Muscle of back (tissue), 11 donors: ENCODE measurements around the gene GRID2. TPM values are rescaled to one million over a fixed set of nuclear protein-coding genes. Genes with fewer than 3 reads are reported as not detected.
A peak's percentile ranks its signal among the peaks of the same experiment; 100 is the strongest.
"Not testable (repeated sequence)": the region's sequence is repeated elsewhere in the genome, so short reads cannot be mapped to it uniquely, and the experiment has no call there.

Experiments used
- DNase-seq, 3 donors: peaks; one replicate each; pipeline versions ENCODE4 v3.0.0 to v3.0.0-alpha.2; 2013
- polyA plus RNA-seq, 10 donors: library from polyadenylated mRNA; unstranded; fragments of 120-200 nt; gene quantifications; one replicate each; pipeline ENCODE4 v1.2.1, GENCODE V29; 2013; ENCODE audit not compliant: insufficient read length in 10 of 10

Gene GRID2
- polyA plus RNA-seq, 10 donors: 0.25 to 1.9 (median 0.38) TPM

GRCh38 chr4:93312299-93312698 lies 1008.5 kb downstream of the GRID2 start:
- no peak for DNase-seq

DNA sequence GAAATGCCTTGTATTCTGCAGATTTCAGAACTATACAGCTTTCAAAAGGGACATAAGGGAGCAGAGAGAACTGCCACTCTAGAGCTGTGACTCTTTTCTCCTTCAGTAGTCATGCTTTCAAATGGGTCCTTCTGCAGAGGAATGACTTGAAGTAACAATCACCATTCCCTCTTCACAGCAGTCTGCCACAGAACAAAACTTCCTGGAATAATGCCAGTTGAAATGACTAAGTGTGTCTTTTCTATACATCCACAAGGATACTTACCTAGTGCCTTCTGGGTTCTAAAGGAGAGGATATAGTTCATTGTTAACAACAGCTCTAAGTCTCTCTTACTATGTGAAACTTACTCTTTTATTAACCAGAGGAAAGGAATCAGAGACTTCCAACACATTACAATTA lies 1009.4 kb downstream of the GRID2 start:
- no peak for DNase-seq

DNA sequence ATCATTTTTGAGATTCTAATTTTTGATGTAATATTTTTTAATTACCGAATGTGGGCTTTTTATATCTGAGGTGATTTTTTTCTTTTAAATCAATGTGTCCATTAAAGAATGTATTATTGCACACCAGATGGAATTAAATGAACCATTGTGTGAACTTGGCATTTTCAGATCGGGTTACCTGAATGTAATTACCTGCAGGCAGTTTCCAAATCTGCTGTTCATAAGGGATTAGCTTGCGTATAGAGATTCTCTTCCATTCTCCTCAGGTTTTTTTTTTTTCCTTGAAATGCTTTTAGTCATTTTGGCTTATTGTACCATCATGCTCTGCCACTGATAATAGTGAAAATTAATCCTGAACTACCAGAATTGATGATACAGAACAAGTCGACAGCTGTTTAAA lies 1013.3 kb downstream of the GRID2 start:
- DNase-seq: no peak

DNA sequence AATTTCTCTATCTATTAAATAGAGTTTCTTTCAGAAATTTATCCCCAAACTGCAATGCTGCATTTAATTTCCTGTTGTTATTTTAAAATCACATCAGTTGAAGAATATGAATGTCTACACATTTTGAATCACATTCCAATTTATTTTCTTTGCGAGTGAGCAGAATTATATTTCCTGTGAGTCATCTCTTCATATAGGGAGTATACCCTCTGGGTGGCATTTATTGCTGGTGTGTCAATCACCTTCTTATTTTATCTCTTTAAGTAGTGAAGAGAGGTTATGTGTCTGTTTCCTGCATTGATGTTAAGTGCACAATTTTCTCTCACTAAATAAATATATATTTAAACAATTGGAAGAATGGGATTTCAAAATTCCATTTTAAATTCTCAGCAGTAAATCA lies 1013.8 kb downstream of the GRID2 start:
- DNase-seq: no peak

DNA sequence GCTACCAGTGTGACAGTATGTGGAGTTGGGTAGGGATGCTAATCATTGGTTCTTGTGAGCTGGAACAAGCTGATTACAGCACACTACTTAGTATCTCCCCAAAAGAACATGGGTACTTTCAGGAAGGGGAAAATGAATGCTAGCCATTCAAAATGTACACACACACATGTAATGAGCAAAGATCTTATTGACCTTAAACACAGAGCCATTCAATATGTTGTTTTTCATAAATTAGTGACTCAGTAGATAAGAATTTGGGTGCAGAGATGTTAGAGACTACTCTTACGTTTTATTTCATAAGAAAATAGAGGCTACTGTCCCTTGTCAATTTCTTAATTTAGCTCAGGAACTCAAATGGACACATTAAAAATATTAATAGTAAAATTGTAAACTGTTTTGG lies 1015.3 kb downstream of the GRID2 start:
- DNase-seq: no peak

GRCh38 chr4:93320356-93320755 lies 1016.6 kb downstream of the GRID2 start:
- peak; percentile 19 to 48 (median 35) for DNase-seq

- no peak for DNase-seq
These were observed 1023.6 kb downstream of the GRID2 start for GRCh38 chr4:93327346-93327745.

DNA sequence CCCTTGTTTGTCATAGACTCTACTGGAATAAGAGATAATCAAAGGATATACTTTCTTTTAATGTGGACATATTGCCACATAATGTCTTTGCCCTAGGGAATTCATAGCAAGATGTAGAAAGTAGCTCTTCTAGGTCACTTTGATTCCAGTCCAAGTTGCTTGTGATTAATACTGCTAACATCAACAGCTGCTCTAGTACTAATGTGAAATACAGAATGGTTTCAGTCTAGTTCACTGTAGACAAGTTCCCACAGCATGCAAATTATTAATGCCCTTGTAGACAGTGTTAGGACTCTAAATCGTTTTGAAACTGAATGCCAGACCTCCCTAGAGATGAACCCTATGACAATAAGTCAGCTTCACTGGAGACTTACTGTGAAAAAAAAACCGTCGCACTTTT lies 1030.2 kb downstream of the GRID2 start:
- no peak for DNase-seq

- DNase-seq: no peak
These were observed 1033.4 kb downstream of the GRID2 start for GRCh38 chr4:93337196-93337595.

DNA sequence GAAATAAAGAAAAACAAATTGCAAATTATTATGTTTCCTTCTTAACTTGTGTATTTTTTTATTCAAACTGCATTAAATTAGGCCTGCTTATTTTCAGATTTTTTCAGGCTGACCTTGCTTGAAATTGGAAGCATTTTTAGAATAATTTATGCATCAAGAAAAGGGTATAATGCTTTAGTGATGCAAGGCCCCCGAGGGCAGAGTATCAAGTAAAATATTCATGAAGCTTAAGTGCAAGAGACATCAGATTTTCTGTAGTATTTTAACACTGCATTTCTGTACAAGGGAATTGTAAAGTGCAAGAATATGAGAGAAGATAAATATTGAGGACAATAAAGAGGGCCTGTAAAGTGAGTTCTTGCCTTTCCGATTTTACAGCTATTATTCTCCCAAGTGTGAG lies 1039.0 kb downstream of the GRID2 start:
- no peak for DNase-seq

DNA sequence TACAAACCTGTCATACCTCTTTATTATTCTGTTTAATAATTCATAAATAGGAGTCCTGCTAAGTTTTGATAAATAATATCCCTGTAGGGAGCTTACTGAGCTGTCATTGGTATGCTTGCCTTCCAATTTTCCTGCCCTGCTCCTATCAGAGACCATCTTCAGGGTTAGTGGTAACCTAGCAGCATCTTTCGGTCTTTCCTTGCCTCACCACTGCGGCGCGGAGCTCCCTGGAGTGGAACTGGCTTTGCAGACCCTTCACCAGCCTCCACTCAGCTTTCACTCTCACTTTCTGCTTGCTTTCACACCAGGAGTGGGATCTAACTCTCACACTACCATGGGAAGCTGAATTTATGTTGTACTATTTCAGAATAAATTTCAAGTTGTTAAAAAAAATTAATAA lies 1043.1 kb downstream of the GRID2 start:
- DNase-seq: no peak

- no peak for DNase-seq
These were observed 1045.1 kb downstream of the GRID2 start for GRCh38 chr4:93348896-93349295.

DNA sequence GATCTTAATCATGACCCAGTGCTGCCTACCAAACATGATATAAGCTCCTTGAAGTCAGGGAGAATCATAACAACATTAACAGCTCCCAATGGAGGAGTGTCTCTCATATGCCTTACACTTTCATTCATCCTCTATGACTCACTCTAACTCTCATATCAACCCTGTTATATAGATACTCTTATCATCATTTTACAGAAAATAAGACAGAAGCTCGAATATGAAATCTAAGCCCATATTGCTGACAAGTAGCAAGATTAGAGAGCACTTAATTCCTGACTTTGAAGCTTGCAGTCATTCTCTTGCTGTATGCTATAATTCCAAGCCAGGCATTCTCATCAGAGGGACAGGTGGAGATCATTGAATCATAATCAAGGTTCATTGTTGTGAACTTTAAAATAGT lies 1048.1 kb downstream of the GRID2 start:
- DNase-seq: no peak

GRCh38 chr4:93355411-93355810 lies 1051.6 kb downstream of the GRID2 start:
- DNase-seq: no peak

- no peak for DNase-seq
These were observed 1055.8 kb downstream of the GRID2 start for GRCh38 chr4:93359586-93359985.

GRCh38 chr4:93366169-93366755 lies 1062.5 kb downstream of the GRID2 start:
- not testable (repeated sequence) for DNase-seq

GRCh38 chr4:93368968-93369367 lies 1065.2 kb downstream of the GRID2 start:
- no peak for DNase-seq

GRCh38 chr4:93370256-93370655 lies 1066.5 kb downstream of the GRID2 start:
- no peak for DNase-seq

- DNase-seq: no peak
These were observed 1070.4 kb downstream of the GRID2 start for GRCh38 chr4:93373893-93374860.

- DNase-seq: no peak
These were observed 1080.5 kb downstream of the GRID2 start for GRCh38 chr4:93384241-93384640.

DNA sequence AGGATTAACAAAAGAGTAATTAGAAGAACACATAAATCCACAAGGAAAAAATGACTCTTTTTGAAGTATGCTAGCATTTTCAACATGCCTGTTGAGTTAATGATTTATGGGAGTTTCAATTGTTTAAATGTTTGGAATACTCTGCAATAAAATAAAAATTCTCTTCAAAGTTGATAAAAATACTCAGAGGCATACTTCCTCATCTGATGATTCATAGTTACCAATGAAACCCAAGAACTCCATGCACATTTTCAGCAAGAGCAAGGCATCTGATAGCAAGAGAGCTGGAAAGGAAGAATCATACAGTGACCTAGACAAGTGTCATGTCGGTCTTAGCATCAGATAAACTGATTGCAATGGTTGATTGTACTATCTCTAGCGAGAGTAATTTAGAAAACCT lies 1081.1 kb downstream of the GRID2 start:
- peak in 1 of 3 donors; percentile 34 for DNase-seq

GRCh38 chr4:93394545-93395081 lies 1090.8 kb downstream of the GRID2 start:
- DNase-seq: peak; percentile 25 to 64 (median 52)

- DNase-seq: no peak
These were observed 1092.5 kb downstream of the GRID2 start for GRCh38 chr4:93396272-93396671.
